ENCODE measurements around the gene SLC46A3.

Gene SLC46A3

GRCh38 chr13:28654276-28654675 is 64.5 kb downstream of the SLC46A3 start:
- Histone ChIP-seq H3K36me3 (no peaks in the 10 kb centered on the region), H3K27me3 (no peaks in the 10 kb centered on the region), H3K27ac (no peak overlapping the region), H3K4me3 (no peak overlapping the region), H3K9me3 (replicated peaks in 1 of 11) (0 out of 22 replicates have a peak, but pooled peaks cover 0 to 3% (median 0%) of the 10 kb centered on the region in 11 experiments), H3K4me2 (no peak overlapping the region), H4K20me1 (peaks cover 0 to 2% (median 0%) of the 10 kb centered on the region in 11 experiments; a peak in 3 of 22 replicates), H3K4me1 (peaks cover 32 to 45% (median 42%) of the 10 kb centered on the region in 10 experiments), H3K9ac (no peak overlapping the region)
- TF ChIP-seq Cebpa-rat (IDR thresholded peaks at IDR 0.05): no peak

GRCh38 chr13:28653111-28653510 is 65.7 kb downstream of the SLC46A3 start:
- H3K27me3 ChIP-seq: no peaks in the 10 kb centered on the region
- H3K9ac ChIP-seq: no peak overlapping the region
- H3K36me3 ChIP-seq: no peaks in the 10 kb centered on the region
- no peak overlapping the region for H3K27ac ChIP-seq
- H4K20me1 ChIP-seq: no peaks in the 10 kb centered on the region
- H3K4me3 ChIP-seq: no peak overlapping the region
- H3K9me3 ChIP-seq (replicated peaks in 1 of 11): 0 out of 22 replicates have a peak, but pooled peaks cover 0 to 3% (median 0%) of the 10 kb centered on the region in 11 experiments
- TF ChIP-seq Cebpa-rat (IDR thresholded peaks at IDR 0.05): no peak
- peaks cover 32 to 45% (median 42%) of the 10 kb centered on the region in 10 experiments for H3K4me1 ChIP-seq
- peak overlapping the region in 1 of 11 experiments; percentile 71; a peak in 1 of 22 replicates for H3K4me2 ChIP-seq

- peak overlapping the region; percentile 34 to 76 (median 58) for H3K4me2 ChIP-seq
- no peak for TF ChIP-seq Cebpa-rat (IDR thresholded peaks at IDR 0.05)
- H3K4me1 ChIP-seq: peaks cover 22 to 34% (median 31%) of the 10 kb centered on the region in 10 experiments
- H3K4me3 ChIP-seq: no peak overlapping the region
- no peaks in the 10 kb centered on the region for H3K27me3 ChIP-seq
- H4K20me1 ChIP-seq: no peaks in the 10 kb centered on the region
- H3K36me3 ChIP-seq: no peaks in the 10 kb centered on the region
- 0 out of 22 replicates have a peak, but pooled peaks cover 0 to 3% (median 0%) of the 10 kb centered on the region in 11 experiments for H3K9me3 ChIP-seq (replicated peaks in 1 of 11)
- H3K27ac ChIP-seq: peak overlapping the region in 1 of 11 experiments; percentile 9; a peak in 1 of 22 replicates
- H3K9ac ChIP-seq: no peak overlapping the region
Measured at GRCh38 chr13:28651810-28652401, 66.9 kb downstream of the SLC46A3 start.

- no peak overlapping the region for H3K4me3 ChIP-seq
- peaks cover 12 to 22% (median 15%) of the 10 kb centered on the region in 10 experiments for H3K4me1 ChIP-seq
- H3K9me3 ChIP-seq (replicated peaks in 1 of 11): 0 out of 22 replicates have a peak, but pooled peaks cover 0 to 3% (median 0%) of the 10 kb centered on the region in 11 experiments
- no peaks in the 10 kb centered on the region for H4K20me1 ChIP-seq
- no peak for TF ChIP-seq Cebpa-rat (IDR thresholded peaks at IDR 0.05)
- H3K27ac ChIP-seq: no peak overlapping the region
- no peaks in the 10 kb centered on the region for H3K36me3 ChIP-seq
- H3K27me3 ChIP-seq: no peaks in the 10 kb centered on the region
- no peak overlapping the region for H3K4me2 ChIP-seq
- no peak overlapping the region for H3K9ac ChIP-seq
Measured at GRCh38 chr13:28650284-28650683, 68.5 kb downstream of the SLC46A3 start.

Data from BLaER1 treated with 17β-estradiol and CSF1 and Interleukin-3, amounts not matched to agents 10 nM and 100 nM (cell line).